Endodermal cell (in vitro differentiated cells): Measurements from ENCODE around the gene DTX1. TPM values are rescaled to one million over a fixed set of nuclear protein-coding genes. Genes with fewer than 3 reads are reported as not detected.

Experiments used
- DNase-seq: peaks from one replicate; pipeline ENCODE4 v3.0.0-alpha.2; 2017
- H3K27ac ChIP-seq: 2 replicates; pipeline ENCODE4 v1.5.1; 2013; ENCODE audit warnings: mild to moderate bottlenecking, low read depth, low read length, moderate library complexity
- H3K27me3 ChIP-seq: 2 replicates; pipeline ENCODE4 v1.6.1; 2013; ENCODE audit warnings: mild to moderate bottlenecking, low read length, moderate library complexity; ENCODE audit not compliant: insufficient read depth, control insufficient read depth, poor library complexity, severe bottlenecking
- H3K36me3 ChIP-seq: 2 replicates; pipeline ENCODE4 v1.7.0; 2013; ENCODE audit warnings: mild to moderate bottlenecking, low read length, moderate library complexity; ENCODE audit not compliant: control insufficient read depth, insufficient read depth
- H3K4me1 ChIP-seq: one replicate; pipeline ENCODE4 v1.7.0; 2013; ENCODE audit warnings: low read length; ENCODE audit not compliant: control insufficient read depth, insufficient read depth
- H3K4me3 ChIP-seq: 2 replicates; pipeline ENCODE4 v1.5.1; 2013; ENCODE audit warnings: mild to moderate bottlenecking, low read length, moderate library complexity
- H3K9ac ChIP-seq: 2 replicates; pipeline ENCODE4 v1.6.1; 2013; ENCODE audit warnings: mild to moderate bottlenecking, low read length, moderate library complexity; ENCODE audit not compliant: poor library complexity, severe bottlenecking; ENCODE audit errors: extremely low read depth
- H3K9me3 ChIP-seq: 2 replicates; pipeline ENCODE4 v1.6.1; 2013; ENCODE audit warnings: mild to moderate bottlenecking, low read length, moderate library complexity; ENCODE audit not compliant: control insufficient read depth
- H3K27ac Mint-ChIP-seq: 2 replicates; pipeline ENCODE4 v1.8.0; 2020; ENCODE audit warnings: mixed read lengths
- H3K27me3 Mint-ChIP-seq: 2 replicates; pipeline ENCODE4 v1.8.0; 2021; ENCODE audit warnings: mild to moderate bottlenecking, mixed read lengths; ENCODE audit not compliant: insufficient read depth
- H3K36me3 Mint-ChIP-seq: 2 replicates; pipeline ENCODE4 v1.8.0; 2020; ENCODE audit warnings: low read depth, mixed read lengths
- H3K4me1 Mint-ChIP-seq: 2 replicates; pipeline ENCODE4 v1.8.0; 2020; ENCODE audit warnings: mixed read lengths
- H3K4me3 Mint-ChIP-seq: 2 replicates; pipeline ENCODE4 v1.8.0; 2020; ENCODE audit warnings: mild to moderate bottlenecking, moderate library complexity, mixed read lengths
- H3K9me3 Mint-ChIP-seq: 2 replicates; pipeline ENCODE4 v1.8.0; 2020; ENCODE audit warnings: mild to moderate bottlenecking, mixed read lengths
- CTCF ChIP-seq: fragments of 200-600 bp; sonication (generic); conservative IDR thresholded peaks from 2 replicates; pipeline ENCODE4 v1.5.0; 2021; ENCODE audit warnings: antibody characterized with exemption, mild to moderate bottlenecking
- WGBS, 2 experiments: methylation state at CpG; one replicate each; pipeline versions ENCODE4 v1.1.5 to v1.1.7; 2013; ENCODE audit warnings: missing lambda C conversion rate in 2 of 2, mixed read lengths in 1 of 2; ENCODE audit not compliant: insufficient coverage in 1 of 2, insufficient read length in 1 of 2; 5-methylcytosine and 5-hydroxymethylcytosine counted together
- total RNA-seq, 2 donors: library from RNA; stranded (reverse); fragmentation: NEBNext Ultra II Directional in 1 of 2; extraction: Animal tissue kit (Norgen Biotek cat#: 25700) in 1 of 2; gene quantifications; 2 replicates in 1 of 2; 3 replicates in 1 of 2; pipeline ENCODE4 v1.2.1, GENCODE V29; 2021

Gene DTX1
- total RNA-seq, 2 donors from 2014 or later, result 3.3 to 4.9 TPM

GRCh38 chr12:113096675-113097461 lies 40.3 kb downstream of the DTX1 start:
- H3K9ac ChIP-seq, result no peak overlapping the region
- no peak overlapping the region for H3K27ac Mint-ChIP-seq
- H3K36me3 ChIP-seq, result no peaks in the 10 kb centered on the region
- H3K27me3 ChIP-seq, result peaks cover 10% of the 10 kb centered on the region
- H3K27ac ChIP-seq, result no peak overlapping the region
- H3K4me3 Mint-ChIP-seq, result no peak overlapping the region
- H3K4me1 Mint-ChIP-seq, result peaks cover 5% of the 10 kb centered on the region
- 89 to 98% methylated on average over 23 to 30 of the region's 30 CpGs for WGBS, 2 experiments
- H3K4me1 ChIP-seq, result no peaks in the 10 kb centered on the region
- DNase-seq, result no peak
- H3K4me3 ChIP-seq, result no peak overlapping the region
- no peaks in the 10 kb centered on the region for H3K9me3 ChIP-seq
- no peak for TF ChIP-seq CTCF
- H3K36me3 Mint-ChIP-seq, result no peaks in the 10 kb centered on the region
- H3K27me3 Mint-ChIP-seq, result peaks cover 19% of the 10 kb centered on the region
- no peaks in the 10 kb centered on the region for H3K9me3 Mint-ChIP-seq

- Histone ChIP-seq H3K36me3 (no peaks in the 10 kb centered on the region), H3K9ac (no peak overlapping the region), H3K4me1 (no peaks in the 10 kb centered on the region), H3K4me3 (no peak overlapping the region), H3K27ac (no peak overlapping the region), H3K9me3 (no peaks in the 10 kb centered on the region), H3K27me3 (peaks cover under 1% of the 10 kb centered on the region)
- H3K4me1 Mint-ChIP-seq, result peaks cover 3% of the 10 kb centered on the region
- H3K36me3 Mint-ChIP-seq, result no peaks in the 10 kb centered on the region
- H3K27ac Mint-ChIP-seq, result no peak overlapping the region
- peaks cover 9% of the 10 kb centered on the region for H3K27me3 Mint-ChIP-seq
- DNase-seq, result peak; percentile 87
- TF ChIP-seq CTCF, result no peak
- no peaks in the 10 kb centered on the region for H3K9me3 Mint-ChIP-seq
- WGBS, 2 experiments, result 70 to 86% methylated on average over 4 to 14 of the region's 14 CpGs
- no peak overlapping the region for H3K4me3 Mint-ChIP-seq
These were observed 41.3 kb downstream of the DTX1 start for GRCh38 chr12:113097716-113098440.

- peak overlapping the region; percentile 89 for H3K27ac Mint-ChIP-seq
- Histone ChIP-seq H3K4me3 (no peak overlapping the region), H3K4me1 (no peaks in the 10 kb centered on the region), H3K27ac (no peak overlapping the region), H3K36me3 (no peaks in the 10 kb centered on the region), H3K27me3 (no peaks in the 10 kb centered on the region), H3K9me3 (no peaks in the 10 kb centered on the region), H3K9ac (no peak overlapping the region)
- DNase-seq, result peak; percentile 99
- H3K9me3 Mint-ChIP-seq, result no peaks in the 10 kb centered on the region
- WGBS, 2 experiments, result 39 to 52% methylated on average over 11 to 15 of the region's 15 CpGs
- no peak overlapping the region for H3K4me3 Mint-ChIP-seq
- H3K36me3 Mint-ChIP-seq, result no peaks in the 10 kb centered on the region
- peak; percentile 91 for TF ChIP-seq CTCF
- H3K27me3 Mint-ChIP-seq, result peaks cover 7% of the 10 kb centered on the region
- H3K4me1 Mint-ChIP-seq, result peaks cover 2% of the 10 kb centered on the region
These were observed 42.0 kb downstream of the DTX1 start for GRCh38 chr12:113098441-113099028.
